ENCODE measurements around the gene DONSON.

DNA sequence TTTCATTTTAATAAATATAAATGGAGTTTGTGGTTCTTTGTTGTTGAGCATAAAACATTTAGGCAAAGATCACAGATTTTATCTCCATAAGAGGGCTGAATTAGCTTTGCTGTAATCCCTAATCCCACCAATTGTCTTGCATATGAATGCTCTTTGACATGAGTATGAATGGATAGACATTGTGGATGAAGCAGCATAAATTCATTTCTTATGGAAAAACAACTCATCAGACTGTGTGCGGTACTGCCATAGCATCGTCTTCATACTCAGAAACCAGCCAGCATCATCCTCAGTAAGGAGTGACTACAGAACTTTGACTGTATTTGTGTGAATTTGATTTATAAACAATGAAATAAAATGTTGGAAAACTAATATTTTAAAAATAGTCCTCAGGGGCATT lies 26.1 kb downstream of the DONSON start:
- TF ChIP-seq, protein P1, sequence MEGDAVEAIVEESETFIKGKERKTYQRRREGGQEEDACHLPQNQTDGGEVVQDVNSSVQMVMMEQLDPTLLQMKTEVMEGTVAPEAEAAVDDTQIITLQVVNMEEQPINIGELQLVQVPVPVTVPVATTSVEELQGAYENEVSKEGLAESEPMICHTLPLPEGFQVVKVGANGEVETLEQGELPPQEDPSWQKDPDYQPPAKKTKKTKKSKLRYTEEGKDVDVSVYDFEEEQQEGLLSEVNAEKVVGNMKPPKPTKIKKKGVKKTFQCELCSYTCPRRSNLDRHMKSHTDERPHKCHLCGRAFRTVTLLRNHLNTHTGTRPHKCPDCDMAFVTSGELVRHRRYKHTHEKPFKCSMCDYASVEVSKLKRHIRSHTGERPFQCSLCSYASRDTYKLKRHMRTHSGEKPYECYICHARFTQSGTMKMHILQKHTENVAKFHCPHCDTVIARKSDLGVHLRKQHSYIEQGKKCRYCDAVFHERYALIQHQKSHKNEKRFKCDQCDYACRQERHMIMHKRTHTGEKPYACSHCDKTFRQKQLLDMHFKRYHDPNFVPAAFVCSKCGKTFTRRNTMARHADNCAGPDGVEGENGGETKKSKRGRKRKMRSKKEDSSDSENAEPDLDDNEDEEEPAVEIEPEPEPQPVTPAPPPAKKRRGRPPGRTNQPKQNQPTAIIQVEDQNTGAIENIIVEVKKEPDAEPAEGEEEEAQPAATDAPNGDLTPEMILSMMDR (IDR thresholded peaks at IDR 0.05; ENCODE audit: borderline replicate concordance, extremely low read depth, low read length, poor library complexity, severe bottlenecking), result no peak
- no peak for TF ChIP-seq EZH2 (IDR thresholded peaks at IDR 0.05; ENCODE audit: borderline replicate concordance, low read depth, low read length, severe bottlenecking)

Measured in DND-41 (cell line).